CD8-positive, alpha-beta memory T cell (primary cell): ENCODE results near the gene C4orf17. TPM values are rescaled to one million over a fixed set of nuclear protein-coding genes. Genes with fewer than 3 reads are reported as not detected.
A peak's percentile ranks its signal among the peaks of the same experiment; 100 is the strongest.
"Not testable (repeated sequence)": the region's sequence is repeated elsewhere in the genome, so short reads cannot be mapped to it uniquely, and the experiment has no call there.

Source experiments
- CTCF ChIA-PET: fragments of 350-600 bp; sonication (Branson Sonifier 250); formaldehyde crosslinking; loops from one replicate; lab custom pipeline; 2021; ENCODE audit warnings: antibody characterized with exemption; lab: Charles Lee
- POLR2A ChIA-PET: fragments of 350-600 bp; sonication (Branson Sonifier 250); formaldehyde crosslinking; loops from one replicate; lab custom pipeline; 2021; ENCODE audit warnings: antibody characterized with exemption; lab: Charles Lee
- DNase-seq, 5 donors: peaks; one replicate each; pipeline versions ENCODE4 v3.0.0 to v3.0.0-alpha.2; 2020 to 2022; ENCODE audit warnings: mixed read lengths in 1 of 5
- H3K27ac ChIP-seq: one replicate; pipeline ENCODE4 v1.7.0; 2013; ENCODE audit warnings: low read depth, mild to moderate bottlenecking, low read length, moderate library complexity
- H3K27me3 ChIP-seq: 2 replicates; pipeline ENCODE4 v1.7.0; 2013; ENCODE audit warnings: low read length, mild to moderate bottlenecking; ENCODE audit not compliant: insufficient read depth, poor library complexity, severe bottlenecking
- H3K36me3 ChIP-seq: 2 replicates; pipeline ENCODE4 v1.7.0; 2013; ENCODE audit warnings: mild to moderate bottlenecking, low read length, moderate library complexity; ENCODE audit not compliant: insufficient read depth
- H3K4me1 ChIP-seq: 2 replicates; pipeline ENCODE4 v1.7.0; 2013; ENCODE audit warnings: mild to moderate bottlenecking, low read length, moderate library complexity; ENCODE audit not compliant: insufficient read depth
- H3K4me3 ChIP-seq: 2 replicates; pipeline ENCODE4 v1.7.0; 2013; ENCODE audit warnings: mild to moderate bottlenecking, low read length
- H3K9me3 ChIP-seq: 2 replicates; pipeline ENCODE4 v1.7.0; 2013; ENCODE audit warnings: mild to moderate bottlenecking, low read length
- H3K27ac Mint-ChIP-seq, 8 donors: one replicate each; pipeline ENCODE4 v1.8.0; 2020 to 2021; ENCODE audit warnings: mixed read lengths in 8 of 8, mild to moderate bottlenecking in 6 of 8, inconsistent platforms in 3 of 8, moderate library complexity in 3 of 8
- H3K27me3 Mint-ChIP-seq, 2 donors: one replicate each; pipeline ENCODE4 v1.8.0; 2020 to 2021; ENCODE audit warnings: mixed read lengths in 2 of 2, mild to moderate bottlenecking in 1 of 2, moderate library complexity in 1 of 2
- H3K36me3 Mint-ChIP-seq, 3 donors: one replicate each; pipeline ENCODE4 v1.8.0; 2020 to 2021; ENCODE audit warnings: mixed read lengths in 3 of 3, inconsistent platforms in 1 of 3, mild to moderate bottlenecking in 1 of 3
- H3K4me1 Mint-ChIP-seq, 3 donors: one replicate each; pipeline ENCODE4 v1.8.0; 2020 to 2021; ENCODE audit warnings: mixed read lengths in 3 of 3, inconsistent platforms in 1 of 3, mild to moderate bottlenecking in 1 of 3
- H3K4me3 Mint-ChIP-seq, 7 donors: one replicate each; pipeline ENCODE4 v1.8.0; 2020 to 2021; ENCODE audit warnings: mixed read lengths in 7 of 7, mild to moderate bottlenecking in 6 of 7, moderate library complexity in 4 of 7, inconsistent platforms in 2 of 7
- H3K9me3 Mint-ChIP-seq, 5 donors: one replicate each; pipeline ENCODE4 v1.8.0; 2020 to 2022; ENCODE audit warnings: mixed read lengths in 5 of 5, mild to moderate bottlenecking in 3 of 5, moderate library complexity in 2 of 5, inconsistent platforms in 1 of 5
- polyA plus RNA-seq: library from polyadenylated mRNA; unstranded; fragments of 300-500 nt; fragmentation: Illumina TruSeq; gene quantifications from one replicate; pipeline ENCODE4 v1.2.3, GENCODE V29; 2021
- total RNA-seq, 2 experiments: library from RNA; stranded (reverse); gene quantifications; one replicate each; pipeline ENCODE4 v1.2.3, GENCODE V29; 2021

Gene C4orf17
- total and polyA plus RNA-seq, 3 experiments from 2014 or later = not detected

- ChIA-PET POLR2A (no interaction called here), CTCF (no interaction called here)
- Histone ChIP-seq H3K27ac (no peak overlapping the region), H3K27me3 (no peaks in the 10 kb centered on the region), H3K9me3 (no peaks in the 10 kb centered on the region), H3K36me3 (no peaks in the 10 kb centered on the region), H3K4me3 (no peak overlapping the region), H3K4me1 (peaks cover 49% of the 10 kb centered on the region)
- DNase-seq = peak in 1 of 5 donors; percentile 41
- peaks cover 0 to 6% (median 0%) of the 10 kb centered on the region in 5 donors for H3K9me3 Mint-ChIP-seq
- H3K36me3 Mint-ChIP-seq = no peaks in the 10 kb centered on the region
- peak overlapping the region in 3 of 7 donors; percentile 0 to 46 (median 0) for H3K4me3 Mint-ChIP-seq
- peaks cover 18 to 30% (median 21%) of the 10 kb centered on the region in 3 donors for H3K4me1 Mint-ChIP-seq
- peaks cover 3 to 6% of the 10 kb centered on the region in 2 donors for H3K27me3 Mint-ChIP-seq
- H3K27ac Mint-ChIP-seq = peak overlapping the region in 6 of 8 donors; percentile 23 to 91 (median 32)
Measured at GRCh38 chr4:99507762-99508161, 3.1 kb upstream of the C4orf17 start.

- no peak for DNase-seq
- no peak overlapping the region for H3K27ac Mint-ChIP-seq
- POLR2A ChIA-PET = no interaction called here
- Histone ChIP-seq H3K36me3 (no peaks in the 10 kb centered on the region), H3K27ac (no peak overlapping the region), H3K27me3 (no peaks in the 10 kb centered on the region), H3K9me3 (no peaks in the 10 kb centered on the region), H3K4me1 (no peaks in the 10 kb centered on the region), H3K4me3 (no peak overlapping the region)
- no peaks in the 10 kb centered on the region for H3K9me3 Mint-ChIP-seq
- CTCF ChIA-PET = interaction anchor here (0.7 kb wide), 1 partner anchor 31 kb away, joined by 3 read pairs; no protein-coding TSS in a partner anchor
- no peaks in the 10 kb centered on the region for H3K36me3 Mint-ChIP-seq
- no peak overlapping the region for H3K4me3 Mint-ChIP-seq
- peaks cover 3 to 15% of the 10 kb centered on the region in 2 donors for H3K27me3 Mint-ChIP-seq
- no peaks in the 10 kb centered on the region for H3K4me1 Mint-ChIP-seq
Measured at GRCh38 chr4:99518601-99519295, 7.9 kb downstream of the C4orf17 start.

- peaks cover 4 to 59% of the 10 kb centered on the region in 2 donors for H3K27me3 Mint-ChIP-seq
- ChIA-PET CTCF (no interaction called here), POLR2A (no interaction called here)
- Histone ChIP-seq H3K36me3 (no peaks in the 10 kb centered on the region), H3K27me3 (no peaks in the 10 kb centered on the region), H3K9me3 (no peaks in the 10 kb centered on the region), H3K4me1 (no peaks in the 10 kb centered on the region), H3K4me3 (no peak overlapping the region), H3K27ac (no peak overlapping the region)
- peaks cover 0 to 2% (median 0%) of the 10 kb centered on the region in 5 donors for H3K9me3 Mint-ChIP-seq
- no peaks in the 10 kb centered on the region for H3K36me3 Mint-ChIP-seq
- DNase-seq = no peak
- no peak overlapping the region for H3K4me3 Mint-ChIP-seq
- no peak overlapping the region for H3K27ac Mint-ChIP-seq
- H3K4me1 Mint-ChIP-seq = no peaks in the 10 kb centered on the region
Measured at GRCh38 chr4:99529228-99529627, 18.4 kb downstream of the C4orf17 start.

DNA sequence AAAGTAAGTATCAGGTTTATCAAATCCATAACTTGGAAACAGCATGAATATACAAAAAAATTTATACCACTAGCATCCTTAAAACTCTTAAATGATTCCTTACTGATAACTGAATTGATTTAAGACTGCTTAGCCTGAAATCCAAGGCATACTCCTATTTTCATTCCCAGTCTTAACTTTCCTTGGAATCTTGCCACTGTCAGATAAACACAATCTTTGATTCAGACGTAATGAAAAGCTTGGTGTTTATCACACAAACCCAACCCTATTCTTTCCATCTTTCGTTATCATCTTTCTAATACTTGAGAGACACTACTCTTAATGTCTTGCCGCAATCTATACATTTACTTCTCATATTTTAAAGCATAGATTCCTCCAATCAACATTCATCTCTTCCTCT, 19.1 kb downstream of the C4orf17 start:
- Histone ChIP-seq H3K27ac (no peak overlapping the region), H3K9me3 (no peaks in the 10 kb centered on the region), H3K4me3 (no peak overlapping the region), H3K4me1 (no peaks in the 10 kb centered on the region), H3K36me3 (no peaks in the 10 kb centered on the region), H3K27me3 (no peaks in the 10 kb centered on the region)
- Mint-ChIP-seq H3K9me3 (peaks cover 0 to 2% (median 0%) of the 10 kb centered on the region in 5 donors), H3K27ac (no peak overlapping the region), H3K4me3 (no peak overlapping the region), H3K27me3 (peaks cover 2 to 62% of the 10 kb centered on the region in 2 donors), H3K4me1 (no peaks in the 10 kb centered on the region), H3K36me3 (no peaks in the 10 kb centered on the region)
- DNase-seq = no peak
- POLR2A ChIA-PET = no interaction called here
- CTCF ChIA-PET = no interaction called here

GRCh38 chr4:99534699-99535098, 23.9 kb downstream of the C4orf17 start:
- H3K27me3 ChIP-seq, POLR2A ChIA-PET, H3K36me3 ChIP-seq, DNase-seq, H3K27ac ChIP-seq, CTCF ChIA-PET, H3K27ac Mint-ChIP-seq, H3K4me3 Mint-ChIP-seq, H3K9me3 Mint-ChIP-seq, H3K9me3 ChIP-seq, H3K4me3 ChIP-seq, H3K4me1 ChIP-seq, H3K4me1 Mint-ChIP-seq, H3K36me3 Mint-ChIP-seq: not testable (repeated sequence)
- H3K27me3 Mint-ChIP-seq = peaks cover 8 to 50% of the 10 kb centered on the region in 2 donors

GRCh38 chr4:99536271-99536670, 25.4 kb downstream of the C4orf17 start:
- no peaks in the 10 kb centered on the region for H3K36me3 Mint-ChIP-seq
- Histone ChIP-seq H3K4me3 (no peak overlapping the region), H3K27ac (no peak overlapping the region), H3K27me3 (no peaks in the 10 kb centered on the region), H3K36me3 (no peaks in the 10 kb centered on the region), H3K9me3 (no peaks in the 10 kb centered on the region), H3K4me1 (no peaks in the 10 kb centered on the region)
- DNase-seq = no peak
- no peak overlapping the region for H3K4me3 Mint-ChIP-seq
- H3K9me3 Mint-ChIP-seq = peaks cover 0 to 2% (median 0%) of the 10 kb centered on the region in 5 donors
- no peak overlapping the region for H3K27ac Mint-ChIP-seq
- peaks cover 5 to 40% of the 10 kb centered on the region in 2 donors for H3K27me3 Mint-ChIP-seq
- no peaks in the 10 kb centered on the region for H3K4me1 Mint-ChIP-seq
- ChIA-PET POLR2A (no interaction called here), CTCF (no interaction called here)

- Histone ChIP-seq H3K4me1 (no peaks in the 10 kb centered on the region), H3K9me3 (no peaks in the 10 kb centered on the region), H3K27ac (no peak overlapping the region), H3K4me3 (no peak overlapping the region), H3K27me3 (no peaks in the 10 kb centered on the region), H3K36me3 (no peaks in the 10 kb centered on the region)
- Mint-ChIP-seq H3K4me3 (no peak overlapping the region), H3K27me3 (peaks cover 5 to 34% of the 10 kb centered on the region in 2 donors), H3K27ac (no peak overlapping the region), H3K4me1 (no peaks in the 10 kb centered on the region), H3K36me3 (no peaks in the 10 kb centered on the region), H3K9me3 (peaks cover 0 to 2% (median 0%) of the 10 kb centered on the region in 5 donors)
- no peak for DNase-seq
- CTCF ChIA-PET = no interaction called here
- POLR2A ChIA-PET = no interaction called here
Measured at GRCh38 chr4:99536848-99537247, 26.0 kb downstream of the C4orf17 start.

- no peaks in the 10 kb centered on the region for H3K36me3 Mint-ChIP-seq
- H3K9me3 ChIP-seq = no peaks in the 10 kb centered on the region
- ChIA-PET CTCF (no interaction called here), POLR2A (no interaction called here)
- H3K27me3 Mint-ChIP-seq = peaks cover 5 to 27% of the 10 kb centered on the region in 2 donors
- no peaks in the 10 kb centered on the region for H3K4me1 ChIP-seq
- peaks cover 0 to 2% (median 0%) of the 10 kb centered on the region in 5 donors for H3K9me3 Mint-ChIP-seq
- no peak overlapping the region for H3K27ac ChIP-seq
- no peaks in the 10 kb centered on the region for H3K4me1 Mint-ChIP-seq
- H3K36me3 ChIP-seq = no peaks in the 10 kb centered on the region
- H3K27me3 ChIP-seq = no peaks in the 10 kb centered on the region
- H3K4me3 Mint-ChIP-seq = no peak overlapping the region
- no peak overlapping the region for H3K4me3 ChIP-seq
- no peak for DNase-seq
- H3K27ac Mint-ChIP-seq = no peak overlapping the region
Measured at GRCh38 chr4:99537674-99538073, 26.9 kb downstream of the C4orf17 start.
